AG04449 (cell line): ENCODE measurements around the gene LGR6.

ENCODE experiments used
- CTCF ChIA-PET: fragments of 350-600 bp; formaldehyde crosslinking; extraction: SDS; loops from one replicate; lab custom pipeline; 2021; ENCODE audit warnings: antibody characterized with exemption; lab: Yijun Ruan, JAX
- POLR2A ChIA-PET: fragments of 400-600, 350-600 bp; formaldehyde crosslinking; extraction: SDS; loops from one replicate; lab custom pipeline; 2020; ENCODE audit warnings: antibody characterized with exemption, inconsistent platforms; lab: Yijun Ruan, JAX
- DNase-seq: peaks from one replicate; pipeline ENCODE4 v3.0.0-alpha.2; 2010; ENCODE audit warnings: low read depth, low spot score
- H3K4me3 ChIP-seq: 2 replicates; pipeline ENCODE4 v1.5.1; 2011; ENCODE audit warnings: low read depth, mild to moderate bottlenecking, control low read depth, low read length
- TF ChIP-seq, protein P1 (sequence below): IDR thresholded peaks from one replicate; pipeline ENCODE4 v1.5.1; 2011; ENCODE audit warnings: mild to moderate bottlenecking, moderate library complexity, low read length, control low read depth, inconsistent platforms; ENCODE audit not compliant: insufficient read depth; ENCODE audit errors: missing control alignments

LGR6 gene

DNA sequence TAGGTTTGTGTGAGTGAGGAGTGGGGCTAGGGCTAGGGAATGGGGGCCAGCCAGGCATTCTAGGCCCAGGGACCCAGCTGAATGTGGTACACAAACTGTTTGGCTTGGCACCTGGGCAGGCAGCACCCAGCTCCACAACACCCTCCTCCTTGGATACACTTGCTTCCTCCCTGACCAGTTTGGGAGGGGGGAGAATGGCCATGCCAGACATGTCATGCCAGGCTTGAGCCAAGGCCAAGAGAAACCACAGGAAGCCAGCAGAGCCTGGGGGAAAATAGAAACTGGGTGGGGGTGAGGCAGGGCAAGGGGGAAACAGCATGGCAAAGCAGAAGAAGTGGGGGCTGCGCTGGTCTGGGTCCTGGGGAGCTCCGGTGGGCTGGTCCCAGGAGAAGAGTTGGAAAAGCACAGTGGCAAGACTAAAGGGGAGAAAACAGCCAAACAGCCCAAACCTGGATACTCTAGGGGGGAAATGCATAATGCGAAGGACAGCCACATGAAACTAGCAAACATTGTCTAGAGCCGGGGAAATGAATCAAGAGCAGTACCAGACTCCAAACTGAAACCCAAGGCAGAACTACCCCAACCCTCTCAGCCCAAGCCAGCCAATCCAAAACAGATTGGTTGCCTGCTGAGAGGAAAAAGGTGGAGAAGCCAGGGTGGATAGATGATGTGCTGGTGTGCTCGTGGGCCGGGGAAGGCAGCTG lies 47.9 kb downstream of the LGR6 start:
- POLR2A ChIA-PET = no interaction called here
- TF ChIP-seq, protein P1, sequence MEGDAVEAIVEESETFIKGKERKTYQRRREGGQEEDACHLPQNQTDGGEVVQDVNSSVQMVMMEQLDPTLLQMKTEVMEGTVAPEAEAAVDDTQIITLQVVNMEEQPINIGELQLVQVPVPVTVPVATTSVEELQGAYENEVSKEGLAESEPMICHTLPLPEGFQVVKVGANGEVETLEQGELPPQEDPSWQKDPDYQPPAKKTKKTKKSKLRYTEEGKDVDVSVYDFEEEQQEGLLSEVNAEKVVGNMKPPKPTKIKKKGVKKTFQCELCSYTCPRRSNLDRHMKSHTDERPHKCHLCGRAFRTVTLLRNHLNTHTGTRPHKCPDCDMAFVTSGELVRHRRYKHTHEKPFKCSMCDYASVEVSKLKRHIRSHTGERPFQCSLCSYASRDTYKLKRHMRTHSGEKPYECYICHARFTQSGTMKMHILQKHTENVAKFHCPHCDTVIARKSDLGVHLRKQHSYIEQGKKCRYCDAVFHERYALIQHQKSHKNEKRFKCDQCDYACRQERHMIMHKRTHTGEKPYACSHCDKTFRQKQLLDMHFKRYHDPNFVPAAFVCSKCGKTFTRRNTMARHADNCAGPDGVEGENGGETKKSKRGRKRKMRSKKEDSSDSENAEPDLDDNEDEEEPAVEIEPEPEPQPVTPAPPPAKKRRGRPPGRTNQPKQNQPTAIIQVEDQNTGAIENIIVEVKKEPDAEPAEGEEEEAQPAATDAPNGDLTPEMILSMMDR = no peak
- DNase-seq = no peak
- no peak overlapping the region for H3K4me3 ChIP-seq
- CTCF ChIA-PET = interaction anchor here (1.4 kb wide), 1 partner anchor 56 kb away, joined by 4 read pairs; no protein-coding TSS in a partner anchor

DNA sequence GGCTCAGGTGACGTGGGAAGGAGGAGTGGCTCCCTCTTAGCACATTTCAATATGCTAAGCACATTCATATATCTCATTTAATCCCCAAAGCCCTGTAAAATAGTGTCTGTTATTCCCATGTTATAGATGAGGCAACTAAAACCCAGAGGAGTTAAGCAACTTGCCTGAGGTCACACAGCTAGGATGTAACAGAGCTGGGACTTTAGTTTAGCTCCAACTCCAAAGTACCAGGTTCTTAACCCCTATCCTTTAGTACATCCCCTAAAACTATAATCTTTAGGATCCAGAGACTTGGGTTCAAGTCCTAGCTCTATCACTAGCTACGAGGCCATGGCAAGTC lies 48.5 kb downstream of the LGR6 start:
- no peak overlapping the region for H3K4me3 ChIP-seq
- POLR2A ChIA-PET = no interaction called here
- TF ChIP-seq, protein P1 = no peak
- CTCF ChIA-PET = no interaction called here
- no peak for DNase-seq

DNA sequence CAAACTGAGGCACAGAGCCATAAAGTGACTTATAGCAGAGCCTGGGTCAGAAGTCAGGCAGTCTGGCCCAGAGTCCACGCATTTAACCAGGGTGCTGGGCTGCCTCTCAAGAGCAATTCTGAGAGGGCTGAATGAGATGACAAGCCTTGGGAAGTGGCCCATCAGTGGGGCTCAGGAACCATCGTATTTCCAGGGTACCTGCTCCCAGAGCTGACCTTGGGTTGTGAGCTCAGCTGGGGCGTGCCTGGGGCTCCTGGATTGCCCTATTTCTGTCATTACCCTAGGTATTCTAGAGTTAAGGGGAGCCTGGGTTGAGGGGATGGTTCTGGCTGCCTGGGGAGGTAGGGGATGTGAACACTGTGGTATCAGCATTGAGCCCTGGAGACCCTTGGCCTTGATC lies 49.4 kb downstream of the LGR6 start:
- TF ChIP-seq, protein P1 = no peak
- CTCF ChIA-PET = interaction anchor here (0.7 to 0.9 kb wide), 2 partner anchors 12 to 73 kb away, joined by 3 to 4 read pairs; no protein-coding TSS in a partner anchor
- POLR2A ChIA-PET = no interaction called here
- no peak for DNase-seq
- no peak overlapping the region for H3K4me3 ChIP-seq

DNA sequence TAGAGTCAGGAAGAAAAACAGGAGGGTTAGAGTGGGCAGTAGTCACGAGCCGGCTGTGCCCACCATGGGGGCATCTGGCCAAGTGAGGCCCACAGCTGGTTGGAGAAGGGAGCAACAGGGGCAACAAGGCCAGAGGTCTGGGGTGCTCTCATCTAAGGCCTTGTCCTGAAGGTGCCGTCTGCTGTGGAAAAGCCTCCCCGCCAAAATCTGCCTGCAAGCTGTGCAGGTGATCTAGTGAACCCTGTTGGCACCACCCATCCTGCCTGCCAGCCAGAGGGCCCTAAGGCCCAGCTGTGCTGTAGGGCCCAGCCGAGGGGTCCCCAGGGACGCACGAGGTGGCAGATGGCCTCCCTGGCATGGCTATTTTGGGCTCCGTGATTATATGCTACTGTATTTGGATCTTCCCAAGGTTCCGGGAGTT lies 51.3 kb downstream of the LGR6 start:
- no peak overlapping the region for H3K4me3 ChIP-seq
- POLR2A ChIA-PET = no interaction called here
- no peak for DNase-seq
- CTCF ChIA-PET = interaction anchor here (0.7 to 3.5 kb wide), 3 partner anchors 8 to 60 kb away, joined by 3 to 27 read pairs (median 3); no protein-coding TSS in a partner anchor
- TF ChIP-seq, protein P1 = no peak

DNA sequence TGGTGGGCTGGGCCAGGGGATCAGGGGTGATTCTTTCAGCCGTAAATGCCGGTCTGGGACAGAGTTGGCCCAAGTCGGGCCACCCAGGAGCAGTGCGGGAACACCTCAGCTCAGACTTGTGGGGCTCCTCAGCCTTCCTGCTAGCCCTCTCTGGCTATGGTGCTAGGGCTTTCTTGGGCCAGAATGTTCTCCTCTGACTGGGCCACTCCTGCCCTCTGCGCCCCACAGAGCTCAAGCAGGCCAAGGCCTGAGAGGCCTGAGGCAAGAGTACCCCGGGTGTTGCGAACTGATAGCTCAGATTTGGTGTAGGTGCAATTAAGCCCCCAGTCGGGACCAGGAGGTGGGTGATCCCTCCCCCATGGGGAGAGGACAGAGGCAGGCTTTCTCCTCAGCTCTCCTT lies 51.8 kb downstream of the LGR6 start:
- TF ChIP-seq, protein P1 = no peak
- CTCF ChIA-PET = interaction anchor here (0.7 to 3.5 kb wide), 3 partner anchors 9 to 61 kb away, joined by 3 to 27 read pairs (median 3); no protein-coding TSS in a partner anchor
- no peak for DNase-seq
- H3K4me3 ChIP-seq = no peak overlapping the region
- POLR2A ChIA-PET = no interaction called here

DNA sequence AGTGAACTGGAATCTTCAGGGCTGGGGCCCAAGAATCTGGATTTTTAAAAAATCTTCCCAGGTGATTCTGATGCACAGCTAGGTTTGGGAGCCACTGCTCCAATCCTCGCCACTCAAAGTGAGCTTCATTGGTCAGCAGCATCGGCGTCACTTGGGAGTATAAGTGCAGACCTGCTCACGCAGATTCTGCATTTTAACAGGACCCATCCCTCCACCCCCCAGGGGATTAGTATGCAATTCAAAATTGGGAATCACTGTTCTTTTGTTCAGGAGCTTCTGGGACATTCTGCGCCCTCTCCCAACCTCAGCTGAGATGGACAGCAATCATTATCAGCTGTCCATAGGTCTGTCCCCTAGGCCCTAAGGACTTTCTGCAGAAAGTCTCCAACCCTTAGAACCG lies 53.5 kb downstream of the LGR6 start:
- TF ChIP-seq, protein P1 = no peak
- POLR2A ChIA-PET = interaction anchor here (1.1 kb wide), 1 partner anchor 11 kb away, joined by 4 read pairs; no protein-coding TSS in a partner anchor
- CTCF ChIA-PET = interaction anchor here (1.4 to 3.5 kb wide), 2 partner anchors 10 to 58 kb away, joined by 4 to 27 read pairs; no protein-coding TSS in a partner anchor

More for the DNA sequence above, 53.5 kb downstream of the LGR6 start:
- no peak for DNase-seq
- H3K4me3 ChIP-seq = no peak overlapping the region
